K562 treated with DMSO at 1 percent for 48 hours (cell line): Measurements from ENCODE around the gene PRKACA. TPM values are rescaled to one million over a fixed set of nuclear protein-coding genes. Genes with fewer than 3 reads are reported as not detected.

Experiments used
- total RNA-seq: library from RNA; unstranded; fragments of 300-600 nt; gene quantifications from 2 replicates; pipeline ENCODE4 v1.2.3, GENCODE V29; 2022; ENCODE audit warnings: low replicate concordance; ENCODE audit errors: extremely low read depth

PRKACA gene
- not detected in 2 replicates for total RNA-seq

GRCh38 chr19:14117668-14118164, at the start of gene PRKACA:
PRKACA (minus strand) TSS chr19:14117762; CDS start chr19:14117547, 215 bp downstream.

GRCh38 chr19:14136509-14137281, 19.1 kb upstream of the PRKACA start, which contains the start of gene ASF1B:
ASF1B (minus strand) TSS chr19:14136589; CDS start chr19:14136456, 133 bp downstream.

GRCh38 chr19:14090509-14091080, 27.0 kb downstream of the PRKACA start, which contains the start of gene SAMD1:
SAMD1 (minus strand) TSS chr19:14090751.

GRCh38 chr19:14085309-14085995, 32.1 kb downstream of the PRKACA start, which contains the start of gene C19orf67:
C19orf67 (minus strand) TSS chr19:14085783; CDS start chr19:14085627, 156 bp downstream.

GRCh38 chr19:14072535-14073260, 44.9 kb downstream of the PRKACA start, which contains the start of gene MISP3:
MISP3 (plus strand) TSS chr19:14072786; CDS start chr19:14073310, 524 bp downstream.

GRCh38 chr19:14061751-14062557, 55.6 kb downstream of the PRKACA start, which contains the start of gene PALM3:
PALM3 (minus strand) TSS chr19:14062076; CDS start chr19:14061980, 96 bp downstream.

Other genes starting within 250 kb of the PRKACA start
- gene NANOS3, start 240.6 kb downstream of the PRKACA start, total RNA-seq: not detected in 2 replicates
- gene BRME1, start 211.6 kb downstream of the PRKACA start, total RNA-seq: not detected in 2 replicates
- not detected in 2 replicates for gene CC2D1A, start 211.6 kb downstream of the PRKACA start, total RNA-seq
- gene PODNL1, start 179.3 kb downstream of the PRKACA start, total RNA-seq: not detected in 2 replicates
- gene DCAF15, start 165.3 kb downstream of the PRKACA start, total RNA-seq: not detected in 2 replicates
- not detected in 2 replicates for gene RFX1, start 111.4 kb downstream of the PRKACA start, total RNA-seq
- not detected in 2 replicates for gene RLN3, start 89.6 kb downstream of the PRKACA start, total RNA-seq
- not detected in 2 replicates for gene IL27RA, start 86.0 kb downstream of the PRKACA start, total RNA-seq
- gene PALM3, start 55.7 kb downstream of the PRKACA start, total RNA-seq: not detected in 2 replicates
- not detected in 2 replicates for gene MISP3, start 45.0 kb downstream of the PRKACA start, total RNA-seq
- not detected in 2 replicates for gene C19orf67, start 32.0 kb downstream of the PRKACA start, total RNA-seq
- not detected in 2 replicates for gene SAMD1, start 27.0 kb downstream of the PRKACA start, total RNA-seq
- gene ASF1B, start 18.8 kb upstream of the PRKACA start, total RNA-seq: not detected in 2 replicates
- not detected in 2 replicates for gene ADGRL1, start 88.4 kb upstream of the PRKACA start, total RNA-seq